ENCODE results near the gene TRAF7.

- TF ChIP-seq POLR2AphosphoS5 (IDR thresholded peaks at IDR 0.05; ENCODE audit: low read depth, low read length) (no peak), REST (IDR thresholded peaks at IDR 0.05; ENCODE audit: insufficient read depth in 1 of 2, low read depth in 2 of 2, low read length in 2 of 2) (no peak), SIN3A (IDR thresholded peaks at IDR 0.05; ENCODE audit: borderline replicate concordance, insufficient read depth, low read length) (no peak)
Observed at GRCh38 chr16:2171601-2172178, 16.1 kb downstream of the TRAF7 start.

Data from PFSK-1 (cell line).